NCI-H1105 (cell line): Measurements from ENCODE around the gene MAGEB4.
"Not testable (repeated sequence)": the region's sequence is repeated elsewhere in the genome, so short reads cannot be mapped to it uniquely, and the experiment has no call there.

Experiments used
- DNase-seq: peaks from one replicate; lab custom pipeline; 2025; lab: John Stamatoyannopoulos, UW

MAGEB4 gene

DNA sequence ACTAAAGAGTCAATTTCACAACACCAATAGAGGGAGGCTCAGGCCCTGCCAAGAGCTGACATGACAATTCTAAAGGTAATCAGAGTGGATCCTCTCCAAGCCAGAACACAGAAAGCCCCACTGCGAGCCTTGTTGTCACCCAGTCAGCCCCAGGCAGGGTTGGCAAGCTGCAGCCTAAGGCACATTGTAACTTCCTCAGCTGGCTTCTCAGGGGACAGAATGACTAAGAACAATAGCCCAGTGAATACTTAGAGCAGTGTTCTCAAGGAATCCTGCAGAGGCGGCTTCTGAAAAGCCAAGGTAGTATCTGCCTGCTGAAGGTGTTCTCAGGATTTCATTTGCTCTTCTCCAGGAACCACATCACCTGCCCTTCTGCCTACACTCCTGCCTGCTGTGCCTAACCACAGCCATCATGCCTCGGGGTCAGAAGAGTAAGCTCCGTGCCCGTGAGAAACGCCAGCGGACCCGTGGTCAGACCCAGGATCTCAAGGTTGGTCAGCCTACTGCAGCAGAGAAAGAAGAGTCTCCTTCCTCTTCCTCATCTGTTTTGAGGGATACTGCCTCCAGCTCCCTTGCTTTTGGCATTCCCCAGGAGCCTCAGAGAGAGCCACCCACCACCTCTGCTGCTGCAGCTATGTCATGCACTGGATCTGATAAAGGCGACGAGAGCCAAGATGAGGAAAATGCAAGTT lies at the start of gene MAGEB4:
MAGEB4 (plus strand) TSS at position 277 of the 692 bp plus-strand sequence; CDS start at position 413, 136 bp downstream.
- DNase-seq = no peak

DNA sequence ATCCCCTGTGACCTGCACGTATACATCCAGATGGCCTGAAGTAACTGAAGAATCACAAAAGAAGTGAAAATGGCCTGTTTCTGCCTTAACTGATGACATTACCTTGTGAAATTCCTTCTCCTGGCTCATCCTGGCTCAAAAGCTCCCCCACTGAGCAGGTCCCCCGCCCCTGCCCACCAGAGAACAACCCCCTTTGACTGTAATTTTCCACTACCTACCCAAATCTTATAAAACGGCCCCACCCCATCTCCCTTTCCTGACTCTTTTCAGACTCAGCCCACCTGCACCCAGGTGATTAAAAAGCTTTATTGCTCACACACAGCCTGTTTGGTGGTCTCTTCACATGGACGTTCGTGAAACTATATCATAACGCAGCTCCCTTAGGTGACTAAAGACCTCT lies 47.9 kb upstream of the MAGEB4 start:
- not testable (repeated sequence) for DNase-seq

GRCh38 chrX:30196322-30196721 lies 45.5 kb upstream of the MAGEB4 start:
- no peak for DNase-seq

- DNase-seq = no peak
These were observed 29.6 kb upstream of the MAGEB4 start for GRCh38 chrX:30212172-30212571.

DNA sequence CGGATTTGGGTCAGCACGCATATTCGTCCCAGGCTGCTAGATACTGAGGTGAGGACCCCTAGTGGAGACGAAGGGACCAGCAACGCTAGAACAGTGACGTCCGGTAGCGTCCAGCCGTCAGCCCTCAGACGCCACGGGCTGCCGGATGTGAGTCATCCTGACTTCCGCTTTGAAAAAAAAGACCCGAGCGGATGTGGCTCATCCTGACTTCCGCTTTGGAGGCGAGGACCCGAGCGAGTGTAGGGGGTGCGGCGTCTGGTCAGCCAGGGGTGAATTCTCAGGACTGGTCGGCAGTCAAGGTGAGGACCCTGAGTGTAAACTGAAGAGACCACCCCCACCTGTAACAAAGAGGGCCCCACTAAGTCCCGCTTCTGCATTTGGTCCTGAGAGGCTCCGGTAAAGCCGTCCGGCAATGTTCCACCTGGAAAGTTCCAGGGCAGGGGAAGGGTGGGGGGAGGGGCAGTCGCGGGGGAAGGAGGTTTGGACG lies 26.4 kb upstream of the MAGEB4 start, which contains the start of gene MAGEB2:
MAGEB2 (plus strand) TSS at position 207 of the 487 bp plus-strand sequence. CDS start 3,018 bp downstream, outside the sequence.
- DNase-seq = no peak

DNA sequence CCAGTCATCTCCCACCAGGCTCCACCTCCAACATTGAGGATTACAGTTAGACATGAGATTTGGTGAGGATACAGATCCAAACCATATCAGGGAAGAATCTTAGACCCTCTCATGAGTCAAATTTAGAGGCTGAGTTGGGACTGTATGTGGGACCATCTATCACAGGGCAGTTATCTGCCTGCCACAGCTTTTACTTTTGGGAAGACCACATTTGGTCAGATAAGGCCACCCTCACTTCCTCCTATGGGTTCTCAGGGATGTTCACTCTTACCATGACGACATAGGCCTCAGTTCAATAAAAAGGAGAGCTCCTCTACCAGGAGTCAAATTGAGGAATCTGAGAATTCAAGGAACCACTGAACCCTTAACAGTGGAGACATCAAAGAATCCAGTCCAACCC lies 24.3 kb upstream of the MAGEB4 start:
- no peak for DNase-seq

DNA sequence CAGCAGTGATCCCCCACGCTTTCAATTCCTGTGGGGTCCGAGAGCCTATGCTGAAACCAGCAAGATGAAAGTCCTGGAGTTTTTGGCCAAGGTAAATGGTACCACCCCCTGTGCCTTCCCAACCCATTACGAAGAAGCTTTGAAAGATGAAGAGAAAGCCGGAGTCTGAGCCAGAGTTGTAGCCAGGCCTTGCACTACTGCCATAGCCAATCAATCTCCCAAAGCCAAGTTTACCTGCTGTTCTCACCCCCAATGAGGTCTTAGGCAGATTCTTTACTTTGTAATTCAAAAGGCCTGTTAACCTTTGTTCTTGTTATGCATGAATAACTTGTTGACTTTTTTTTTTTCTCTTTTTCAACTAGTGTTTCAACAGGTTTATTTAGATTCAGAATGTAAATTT lies 22.4 kb upstream of the MAGEB4 start:
- DNase-seq = no peak

- DNase-seq = no peak
These were observed 21.1 kb upstream of the MAGEB4 start for GRCh38 chrX:30220661-30221060.

GRCh38 chrX:30224536-30224935 lies 17.3 kb upstream of the MAGEB4 start:
- DNase-seq = no peak

- DNase-seq = no peak
These were observed 13.3 kb upstream of the MAGEB4 start for GRCh38 chrX:30228526-30228925.

DNA sequence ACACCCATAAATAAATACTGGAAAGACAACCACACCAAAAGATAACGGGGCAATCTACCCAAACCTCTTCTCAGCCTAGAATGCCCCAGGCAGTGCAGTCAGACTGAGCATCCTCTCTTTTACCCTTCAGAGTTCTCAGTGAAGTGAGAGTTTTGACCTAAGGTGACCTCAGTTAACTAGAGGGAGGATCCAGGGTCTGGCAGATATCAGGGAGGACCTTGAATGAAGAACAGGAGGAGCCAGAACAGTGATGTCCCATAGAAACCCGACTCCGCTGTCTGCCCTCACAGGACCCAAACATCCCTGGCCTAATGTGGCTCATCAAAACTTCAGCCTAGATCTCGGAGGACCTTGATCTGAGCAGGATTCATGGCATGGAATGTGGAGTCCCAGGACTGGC lies 11.4 kb upstream of the MAGEB4 start, which contains the start of gene MAGEB3:
MAGEB3 (plus strand) TSS at position 263 of the 400 bp plus-strand sequence. CDS start 5,268 bp downstream, outside the sequence.
- no peak for DNase-seq

DNA sequence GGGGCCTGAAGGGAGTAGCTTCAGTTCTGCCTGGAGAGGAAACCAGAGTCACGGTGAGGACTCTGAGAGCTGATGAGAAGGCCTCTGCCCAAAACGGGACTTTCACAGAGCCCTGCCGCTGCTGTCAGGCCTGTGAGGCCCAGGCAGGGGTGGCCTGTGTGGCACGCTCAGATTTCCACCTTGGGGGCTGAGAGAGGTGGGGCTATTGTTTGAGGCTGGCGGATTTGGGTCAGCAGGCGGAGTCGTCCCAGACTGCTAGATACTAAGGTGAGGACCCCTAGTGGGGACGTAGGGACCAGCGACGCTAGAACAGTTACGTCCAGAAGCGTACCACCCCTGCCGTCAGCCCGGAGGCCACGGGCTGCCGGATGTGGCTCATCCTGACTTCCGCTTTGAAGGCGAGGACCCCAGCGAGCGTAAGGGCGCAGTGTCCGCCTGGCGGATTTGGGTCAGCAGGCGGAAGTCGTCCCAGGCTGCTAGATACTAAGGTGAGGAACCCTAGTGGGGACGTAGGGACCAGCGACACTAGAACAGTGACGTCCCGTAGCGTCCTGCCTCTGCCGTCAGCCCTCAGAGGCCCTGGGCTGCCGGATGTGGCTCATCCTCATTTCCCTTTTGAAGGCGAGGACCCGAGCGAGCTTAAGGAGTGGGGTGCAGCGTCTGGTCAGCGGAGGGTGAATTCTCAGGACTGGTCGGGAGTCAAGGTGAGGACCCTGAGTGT lies 5.1 kb downstream of the MAGEB4 start, which contains the start of gene MAGEB1:
MAGEB1 (plus strand) TSS at position 378 of the 721 bp plus-strand sequence. CDS start 3,348 bp downstream, outside the sequence.
- DNase-seq = no peak

- DNase-seq = no peak
These were observed 7.1 kb downstream of the MAGEB4 start for GRCh38 chrX:30248854-30249253.

GRCh38 chrX:30253257-30253656 lies 11.5 kb downstream of the MAGEB4 start:
- DNase-seq = no peak

DNA sequence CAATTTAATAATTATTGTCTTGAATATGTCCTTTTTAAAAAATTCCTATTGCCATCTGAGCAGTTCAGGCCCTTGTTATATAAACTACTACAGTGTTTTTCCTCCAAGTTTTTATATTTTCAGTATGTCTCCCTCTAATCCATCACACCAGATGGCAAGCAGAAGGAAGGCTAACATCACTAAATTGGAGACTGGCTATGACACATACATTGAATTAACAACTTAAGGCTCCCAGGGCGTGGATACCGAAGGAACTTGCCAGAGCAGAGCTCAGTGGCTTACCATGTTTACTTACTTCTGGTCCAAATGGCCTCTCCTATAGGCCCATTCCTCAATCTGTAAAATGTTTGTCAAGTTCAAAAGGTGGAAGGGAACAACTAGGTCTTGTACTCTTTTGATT lies 18.1 kb downstream of the MAGEB4 start:
- DNase-seq = no peak

GRCh38 chrX:30261012-30261411 lies 19.2 kb downstream of the MAGEB4 start:
- no peak for DNase-seq

DNA sequence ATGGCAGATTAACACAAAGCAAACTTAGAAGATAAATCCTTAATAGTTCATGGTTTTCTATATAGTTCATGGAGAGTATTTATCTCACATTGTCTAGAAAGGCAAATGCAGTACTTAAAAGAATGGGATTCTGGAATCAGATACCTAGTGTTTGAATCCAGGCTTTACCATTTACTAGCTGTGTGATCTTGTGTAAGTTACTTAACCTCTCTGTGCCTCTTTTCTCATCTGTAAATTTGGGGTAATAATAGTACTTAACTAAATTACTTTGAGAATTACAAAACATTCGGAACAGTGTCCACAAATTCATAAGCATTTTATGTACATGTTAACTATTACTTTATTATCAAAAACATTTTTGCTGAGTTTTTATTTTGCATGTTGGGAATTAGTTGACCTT lies 21.0 kb downstream of the MAGEB4 start:
- DNase-seq = no peak

DNA sequence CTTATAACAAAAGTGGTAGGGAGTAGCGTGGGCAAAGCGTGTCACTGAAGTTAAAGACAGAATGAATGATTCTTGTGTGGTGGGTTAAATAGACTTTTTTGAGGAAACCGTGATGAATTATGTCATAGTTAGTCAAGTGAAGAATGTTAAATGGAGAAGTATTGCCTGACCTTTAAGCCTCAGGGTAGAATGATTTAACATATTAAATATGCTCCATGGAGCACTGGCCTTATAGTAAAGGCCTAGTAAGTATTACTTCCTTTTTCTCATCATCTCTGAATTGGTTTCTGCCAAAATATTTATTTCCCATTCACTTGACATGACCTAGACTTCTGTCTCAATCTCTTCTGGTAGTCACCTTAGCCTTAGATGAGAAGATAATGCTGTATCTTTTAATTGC lies 28.8 kb downstream of the MAGEB4 start:
- DNase-seq = no peak

DNA sequence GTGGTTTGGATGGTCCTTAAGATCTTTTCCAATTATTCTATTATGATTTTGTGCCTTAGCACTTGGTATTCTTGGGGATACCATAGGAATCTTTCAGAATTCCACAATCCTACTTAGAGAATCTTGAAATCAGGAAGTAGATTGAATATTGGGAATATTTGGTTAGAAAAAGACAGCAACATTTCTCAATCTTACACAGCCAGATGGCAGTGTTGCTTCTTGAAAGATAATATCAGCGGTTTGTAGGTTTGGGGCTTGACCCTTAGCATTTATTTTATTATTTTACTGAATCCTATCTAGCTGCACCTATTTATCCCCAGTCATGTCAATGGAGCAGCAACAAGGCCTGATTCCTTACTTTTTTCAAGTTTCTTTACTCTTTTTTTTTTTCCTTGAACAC lies 33.7 kb downstream of the MAGEB4 start:
- no peak for DNase-seq

DNA sequence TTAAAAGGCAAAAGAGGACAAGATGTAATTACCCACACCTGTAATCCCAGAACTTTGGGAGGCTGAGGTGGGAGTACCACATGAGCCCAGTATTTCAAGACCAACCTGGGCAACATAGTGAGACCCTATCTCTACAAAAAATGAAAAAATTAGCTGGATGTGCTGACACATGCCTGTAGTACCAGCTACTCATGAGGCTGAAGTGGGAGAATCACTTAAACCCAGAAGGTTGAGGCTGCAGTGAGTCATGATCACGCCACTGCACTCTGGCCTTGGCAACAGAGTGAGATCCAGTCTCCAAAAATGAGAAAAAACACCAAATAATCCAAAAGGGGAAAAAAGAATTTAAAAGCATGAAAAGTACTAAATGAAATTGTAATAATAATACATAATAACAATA lies 36.6 kb downstream of the MAGEB4 start:
- no peak for DNase-seq

DNA sequence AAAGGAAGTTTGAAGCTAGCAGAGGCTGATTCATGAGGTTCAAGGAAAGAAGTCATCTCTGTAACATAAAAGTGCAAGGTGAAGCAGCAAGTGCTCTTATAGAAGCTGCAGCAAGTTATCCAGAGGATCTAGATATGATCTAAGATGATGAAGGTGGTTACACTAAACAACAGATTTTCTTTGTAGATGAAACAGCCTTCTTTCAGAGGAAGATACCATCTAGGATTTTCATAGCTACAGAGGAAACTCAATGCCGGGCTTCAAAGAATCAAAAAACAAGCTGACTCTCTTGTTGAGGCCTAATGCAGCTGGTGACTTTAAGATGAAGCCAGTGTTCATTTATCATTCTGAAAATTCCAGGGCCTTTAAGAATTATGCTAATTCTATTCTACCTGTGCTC lies 38.6 kb downstream of the MAGEB4 start:
- no peak for DNase-seq

- DNase-seq = no peak
These were observed 40.7 kb downstream of the MAGEB4 start for GRCh38 chrX:30282527-30282926.
